ENCODE measurements around the gene DAO. TPM values are rescaled to one million over a fixed set of nuclear protein-coding genes. Genes with fewer than 3 reads are reported as not detected.

The DAO gene
- total RNA-seq, 1 donor: not detected

GRCh38 chr12:108835860-108836634 lies 43.8 kb upstream of the DAO start:
- H3K4me3 ChIP-seq (ENCODE audit: low read depth, low read length): no peak overlapping the region
- DNase-seq (ENCODE audit: low read depth): no peak
- TF ChIP-seq, protein P1, sequence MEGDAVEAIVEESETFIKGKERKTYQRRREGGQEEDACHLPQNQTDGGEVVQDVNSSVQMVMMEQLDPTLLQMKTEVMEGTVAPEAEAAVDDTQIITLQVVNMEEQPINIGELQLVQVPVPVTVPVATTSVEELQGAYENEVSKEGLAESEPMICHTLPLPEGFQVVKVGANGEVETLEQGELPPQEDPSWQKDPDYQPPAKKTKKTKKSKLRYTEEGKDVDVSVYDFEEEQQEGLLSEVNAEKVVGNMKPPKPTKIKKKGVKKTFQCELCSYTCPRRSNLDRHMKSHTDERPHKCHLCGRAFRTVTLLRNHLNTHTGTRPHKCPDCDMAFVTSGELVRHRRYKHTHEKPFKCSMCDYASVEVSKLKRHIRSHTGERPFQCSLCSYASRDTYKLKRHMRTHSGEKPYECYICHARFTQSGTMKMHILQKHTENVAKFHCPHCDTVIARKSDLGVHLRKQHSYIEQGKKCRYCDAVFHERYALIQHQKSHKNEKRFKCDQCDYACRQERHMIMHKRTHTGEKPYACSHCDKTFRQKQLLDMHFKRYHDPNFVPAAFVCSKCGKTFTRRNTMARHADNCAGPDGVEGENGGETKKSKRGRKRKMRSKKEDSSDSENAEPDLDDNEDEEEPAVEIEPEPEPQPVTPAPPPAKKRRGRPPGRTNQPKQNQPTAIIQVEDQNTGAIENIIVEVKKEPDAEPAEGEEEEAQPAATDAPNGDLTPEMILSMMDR (IDR thresholded peaks at IDR 0.05; ENCODE audit: insufficient read depth, low read depth, low read length): no peak

DNA sequence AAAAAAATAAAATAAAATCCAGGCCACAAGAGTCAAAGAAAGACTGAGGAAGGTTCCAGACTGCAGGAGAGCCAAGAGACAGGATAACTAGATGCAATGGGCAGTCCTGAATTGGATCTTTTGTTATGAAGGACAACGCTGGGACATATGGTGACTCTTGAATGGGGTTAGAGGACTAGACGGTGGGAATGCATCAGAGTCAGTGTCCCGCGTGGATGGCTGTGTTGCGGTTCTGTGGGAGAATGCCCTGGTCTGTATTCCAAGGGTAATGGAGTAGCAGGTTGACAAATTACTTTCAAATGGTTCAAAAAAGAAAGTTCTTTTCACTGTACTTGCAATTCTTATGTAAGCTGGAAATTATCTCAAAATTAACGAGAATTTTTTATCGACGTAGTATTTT lies 42.7 kb upstream of the DAO start:
- TF ChIP-seq, protein P1 (IDR thresholded peaks at IDR 0.05; ENCODE audit: insufficient read depth, low read depth, low read length): no peak
- no peak overlapping the region for H3K4me3 ChIP-seq (ENCODE audit: low read depth, low read length)

GRCh38 chr12:108837680-108838079 lies 42.2 kb upstream of the DAO start:
- no peak for DNase-seq (ENCODE audit: low read depth)
- H3K4me3 ChIP-seq (ENCODE audit: low read depth, low read length): no peak overlapping the region

More for the DNA sequence above, 42.7 kb upstream of the DAO start:
- DNase-seq (ENCODE audit: low read depth): no peak

GRCh38 chr12:108838194-108839017 lies 41.5 kb upstream of the DAO start:
- TF ChIP-seq, protein P1 (IDR thresholded peaks at IDR 0.05; ENCODE audit: insufficient read depth, low read depth, low read length): no peak
- peak; percentile 100 for DNase-seq (ENCODE audit: low read depth)
- no peak overlapping the region for H3K4me3 ChIP-seq (ENCODE audit: low read depth, low read length)

More at GRCh38 chr12:108837680-108838079, 42.2 kb upstream of the DAO start:
- TF ChIP-seq, protein P1 (IDR thresholded peaks at IDR 0.05; ENCODE audit: insufficient read depth, low read depth, low read length): no peak

DNA sequence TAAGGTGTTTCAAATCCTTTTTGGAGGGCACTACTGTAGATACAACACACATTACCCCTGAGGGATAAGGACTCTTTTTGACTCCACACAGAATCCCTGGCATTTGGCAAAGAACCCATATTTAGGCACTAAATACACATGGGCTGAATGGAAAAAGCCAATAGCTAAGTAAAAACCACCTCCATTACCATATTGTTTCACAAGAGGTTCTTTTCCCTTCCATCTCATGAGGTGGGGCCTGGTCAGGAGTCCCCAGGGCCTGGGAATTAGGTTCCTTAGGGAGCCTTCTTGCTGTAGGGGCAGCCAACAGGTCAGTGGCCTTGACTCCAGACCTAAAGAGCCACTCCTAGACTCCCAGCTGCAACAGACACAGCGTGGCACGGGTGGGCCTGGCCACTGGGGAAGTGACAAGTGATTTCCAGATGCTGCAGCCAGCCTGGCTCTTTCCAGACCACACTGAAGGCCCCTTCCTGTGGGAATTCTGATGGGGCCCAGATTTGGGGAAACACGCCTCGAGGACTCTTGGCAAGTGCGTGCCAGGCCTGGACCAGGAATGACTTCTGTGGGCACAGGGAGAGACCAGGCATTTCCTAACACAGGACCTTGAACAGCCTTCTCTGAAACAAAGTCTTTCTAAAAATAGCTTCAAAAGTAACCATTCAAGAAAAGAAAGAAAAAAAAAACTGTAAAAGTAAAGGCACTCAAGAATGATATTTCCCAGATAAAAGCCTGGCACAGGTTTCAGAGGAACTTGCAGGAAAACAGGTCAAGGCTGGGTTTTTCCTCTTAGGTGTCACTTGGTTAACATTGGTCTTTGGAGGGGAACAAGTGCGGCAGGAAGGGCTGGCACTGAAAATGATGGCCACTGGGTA lies 40.6 kb upstream of the DAO start:
- DNase-seq (ENCODE audit: low read depth): peak; percentile 72
- TF ChIP-seq, protein P1 (IDR thresholded peaks at IDR 0.05; ENCODE audit: insufficient read depth, low read depth, low read length): no peak
- H3K4me3 ChIP-seq (ENCODE audit: low read depth, low read length): no peak overlapping the region

- no peak overlapping the region for H3K4me3 ChIP-seq (ENCODE audit: low read depth, low read length)
- DNase-seq (ENCODE audit: low read depth): no peak
- TF ChIP-seq, protein P1 (IDR thresholded peaks at IDR 0.05; ENCODE audit: insufficient read depth, low read depth, low read length): no peak
Measured at GRCh38 chr12:108839890-108840230, 40.0 kb upstream of the DAO start.

All from fibroblast of villous mesenchyme (primary cell).